Skeletal muscle cell (primary cell): Measurements from ENCODE around the gene CEP85.
"Not testable (repeated sequence)": the region's sequence is repeated elsewhere in the genome, so short reads cannot be mapped to it uniquely, and the experiment has no call there.

Experiments
- DNase-seq: peaks from one replicate; pipeline ENCODE4 v3.0.0-alpha.2; 2010; ENCODE audit warnings: low read depth
- H3K4me3 ChIP-seq: 2 replicates; pipeline ENCODE4 v1.5.1; 2011; ENCODE audit warnings: low read depth, mild to moderate bottlenecking, control low read depth, low read length, moderate library complexity

The CEP85 gene

DNA sequence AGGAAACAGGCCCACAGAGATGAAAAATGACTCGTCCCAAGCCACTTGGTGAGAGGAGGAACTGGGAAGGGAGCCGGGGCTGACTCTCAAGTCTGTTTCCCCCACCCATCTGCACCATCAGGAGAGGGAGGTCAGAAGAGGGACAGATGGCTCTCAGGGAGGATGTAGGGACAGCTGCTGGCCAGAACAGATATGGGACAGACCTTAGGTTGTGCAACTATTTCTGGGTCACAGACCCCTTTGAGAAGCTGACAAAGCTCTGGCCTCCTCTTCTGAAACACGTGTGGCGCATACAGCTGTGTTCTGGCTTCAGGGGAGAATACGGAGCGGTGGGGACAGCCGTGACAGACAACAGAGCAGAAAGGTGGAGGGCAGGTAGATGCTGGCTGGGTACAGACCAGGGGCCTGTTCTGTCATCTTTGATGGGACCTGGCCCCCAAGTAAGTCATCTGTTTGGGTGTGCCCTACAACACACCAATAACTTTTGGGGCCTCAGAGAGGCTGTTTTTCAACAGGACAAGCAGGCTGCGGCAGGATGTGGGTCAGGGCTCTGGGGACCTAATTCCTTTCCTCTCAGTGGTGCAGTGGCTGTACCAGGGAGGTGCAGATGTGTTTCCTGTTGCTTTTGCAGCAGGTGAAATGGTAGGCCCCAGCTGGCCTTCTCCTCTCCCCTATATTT lies 53.2 kb downstream of the CEP85 start:
- DNase-seq, result no peak
- H3K4me3 ChIP-seq, result no peak overlapping the region

DNA sequence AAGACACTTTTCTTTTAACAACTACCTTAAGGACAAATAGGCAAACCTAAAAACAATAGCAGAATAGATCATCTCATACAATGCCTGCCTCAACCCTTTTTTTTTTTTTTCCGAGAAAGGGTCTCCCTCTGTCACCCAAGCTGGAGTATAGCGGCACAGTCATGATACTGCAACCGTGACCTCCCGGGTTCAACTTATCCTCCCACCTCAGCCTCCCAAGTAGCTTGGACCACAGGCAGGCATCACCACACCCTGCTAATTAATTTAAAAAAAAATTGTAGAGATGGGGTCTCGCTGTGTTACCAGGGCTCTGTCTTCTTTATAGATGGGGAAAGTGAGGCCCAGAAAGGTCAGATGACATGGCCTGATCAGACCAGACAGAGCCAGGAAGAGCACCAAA lies 53.8 kb downstream of the CEP85 start:
- no peak for DNase-seq
- H3K4me3 ChIP-seq, result no peak overlapping the region

DNA sequence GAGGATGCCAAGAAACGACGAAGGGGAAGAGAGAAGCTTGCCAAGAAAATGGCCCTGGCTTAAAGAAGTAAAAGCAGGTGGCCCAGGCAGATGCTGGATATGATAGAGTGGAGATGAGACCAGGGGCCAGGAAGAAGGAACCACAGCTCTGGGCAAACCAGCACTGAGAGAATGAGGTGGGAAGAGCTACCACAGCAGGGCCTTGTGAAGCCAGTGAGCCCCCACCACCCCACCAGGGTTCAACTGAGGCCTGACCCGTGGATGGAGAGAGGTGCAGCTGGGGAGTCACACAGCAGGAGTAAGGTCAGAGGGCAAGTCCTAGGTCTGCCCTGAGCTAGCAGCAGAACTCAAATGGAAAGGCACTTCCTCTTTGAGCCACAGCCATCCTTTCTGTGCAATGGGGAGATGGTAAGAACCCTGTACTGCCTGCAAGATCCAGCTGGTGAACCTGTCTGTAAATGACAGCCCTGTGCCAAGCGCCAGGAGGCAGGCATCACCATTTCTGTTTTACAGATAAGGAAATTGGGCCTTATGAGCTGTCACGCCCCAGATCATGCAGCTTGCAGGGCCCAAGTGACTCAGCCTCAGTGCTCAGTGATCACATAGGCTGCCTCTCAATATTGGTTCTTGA lies 54.4 kb downstream of the CEP85 start:
- H3K4me3 ChIP-seq, result no peak overlapping the region
- DNase-seq, result no peak

DNA sequence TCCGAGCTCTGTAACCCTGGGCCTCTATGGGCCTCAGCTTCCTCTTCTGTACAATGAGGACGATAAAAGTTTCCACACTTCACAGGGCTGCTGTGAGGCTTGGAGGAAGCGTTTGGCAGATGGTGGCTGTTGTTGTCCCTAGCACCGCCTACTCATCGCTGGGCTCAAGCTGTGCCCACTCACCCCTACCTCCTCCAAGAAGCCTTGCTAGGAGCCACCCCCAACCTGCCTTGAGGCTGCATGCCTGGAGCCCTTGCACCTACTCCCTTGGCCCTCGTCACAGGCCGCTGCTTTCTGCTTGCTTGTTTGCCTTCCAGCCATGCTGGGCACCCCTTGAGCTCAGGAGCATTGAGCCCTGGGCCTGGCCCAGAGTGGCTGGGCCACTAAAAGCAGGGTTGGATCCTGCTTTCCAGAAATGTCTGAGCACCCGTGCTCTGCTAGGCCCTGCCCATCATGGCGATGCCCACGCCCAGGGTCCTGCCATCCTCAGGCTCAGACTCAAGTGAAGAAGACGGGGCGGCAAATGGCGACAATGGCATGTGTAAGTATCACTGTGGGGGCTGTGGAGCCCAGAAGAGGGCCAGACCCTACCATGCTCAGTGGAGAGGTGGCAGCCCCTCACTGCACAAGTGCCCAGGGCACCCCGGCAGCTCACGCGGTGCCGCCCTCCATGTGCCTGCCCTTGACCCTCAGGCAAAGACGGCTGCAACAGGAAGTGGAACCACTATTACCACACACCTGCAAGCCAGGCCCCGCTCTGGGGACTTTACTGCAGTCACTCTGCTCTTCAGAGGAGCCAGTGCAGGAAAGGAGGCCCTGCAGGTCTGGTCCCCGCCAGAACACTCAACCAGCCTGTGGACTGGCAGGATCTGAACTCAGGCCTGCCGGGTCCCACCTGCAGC lies 55.4 kb downstream of the CEP85 start:
- no peak for DNase-seq
- H3K4me3 ChIP-seq, result no peak overlapping the region

DNA sequence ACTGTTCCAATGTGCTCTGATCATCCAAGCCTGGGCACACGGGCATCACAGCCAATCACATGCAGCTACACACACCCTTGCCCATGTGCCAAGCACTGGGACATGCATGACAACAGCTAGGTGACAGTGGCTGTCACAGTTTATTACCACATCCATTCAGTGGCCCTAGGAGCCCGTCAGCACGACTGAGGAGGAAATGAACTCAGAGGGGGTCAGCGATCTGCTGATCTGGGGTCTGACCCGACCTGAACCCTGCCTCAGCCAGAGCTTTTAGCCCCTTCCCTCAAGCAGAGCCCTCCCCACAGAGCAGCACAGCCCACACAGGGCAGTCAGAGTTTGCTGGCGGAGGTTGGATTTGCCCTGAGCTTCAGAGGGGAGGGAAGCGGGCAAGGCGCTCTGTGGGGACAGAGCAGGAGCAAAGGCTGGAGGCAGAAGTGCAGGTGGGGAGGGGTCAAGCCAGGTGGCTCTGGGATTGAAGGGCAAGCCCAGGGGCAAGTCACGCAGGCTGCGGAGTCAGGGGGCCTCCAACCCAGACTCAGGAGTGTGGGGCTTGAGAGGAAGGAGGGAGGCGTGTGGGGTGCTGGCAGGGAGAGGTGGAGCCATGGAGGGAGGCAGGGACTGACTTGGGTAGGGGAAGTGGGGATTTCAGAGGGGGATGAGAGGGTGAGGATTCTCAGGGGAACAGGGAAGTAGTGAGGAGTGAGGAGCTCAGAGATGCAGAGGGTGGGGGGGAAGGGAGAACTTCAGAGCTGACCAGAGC lies 56.3 kb downstream of the CEP85 start:
- DNase-seq, result no peak
- H3K4me3 ChIP-seq, result no peak overlapping the region

DNA sequence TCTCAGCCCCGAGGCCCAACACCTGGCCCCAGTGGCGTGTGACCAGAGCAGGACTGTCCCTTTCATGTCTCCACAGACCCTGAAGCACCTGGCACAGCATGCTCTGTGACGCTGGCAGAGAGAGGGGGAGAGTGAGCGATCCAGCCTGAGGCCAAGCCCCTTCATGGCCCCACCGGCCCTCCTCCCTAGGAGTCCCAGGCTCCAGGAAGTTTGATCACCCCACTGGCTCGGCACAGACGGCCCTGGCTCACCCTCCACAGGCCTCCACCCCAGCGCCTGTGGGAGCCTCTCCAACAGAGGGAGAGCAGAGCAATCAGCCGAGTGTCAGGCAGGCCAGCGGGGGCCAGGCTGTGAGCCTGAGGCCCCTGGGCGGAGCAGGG lies 56.9 kb downstream of the CEP85 start:
- no peak overlapping the region for H3K4me3 ChIP-seq
- no peak for DNase-seq

DNA sequence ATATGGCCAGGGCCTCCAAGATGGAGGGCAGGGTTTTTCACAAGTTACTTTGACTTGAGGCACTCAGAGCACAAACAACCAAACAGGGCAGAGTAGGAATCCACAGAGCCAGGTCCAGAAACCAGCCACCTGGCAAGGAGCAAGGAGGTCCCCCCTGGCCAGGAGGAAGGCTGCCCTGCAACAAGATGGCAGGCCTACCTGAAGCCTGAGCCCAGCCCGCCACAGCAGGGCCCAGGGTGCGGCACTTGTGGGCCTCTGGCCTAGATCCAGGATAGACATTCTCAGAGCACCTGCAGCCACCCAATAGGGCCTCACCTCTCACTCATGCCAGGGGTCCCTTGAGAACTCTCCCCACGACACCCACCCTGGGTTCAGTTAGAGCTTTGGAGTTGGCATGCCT lies 57.4 kb downstream of the CEP85 start:
- no peak for DNase-seq

DNA sequence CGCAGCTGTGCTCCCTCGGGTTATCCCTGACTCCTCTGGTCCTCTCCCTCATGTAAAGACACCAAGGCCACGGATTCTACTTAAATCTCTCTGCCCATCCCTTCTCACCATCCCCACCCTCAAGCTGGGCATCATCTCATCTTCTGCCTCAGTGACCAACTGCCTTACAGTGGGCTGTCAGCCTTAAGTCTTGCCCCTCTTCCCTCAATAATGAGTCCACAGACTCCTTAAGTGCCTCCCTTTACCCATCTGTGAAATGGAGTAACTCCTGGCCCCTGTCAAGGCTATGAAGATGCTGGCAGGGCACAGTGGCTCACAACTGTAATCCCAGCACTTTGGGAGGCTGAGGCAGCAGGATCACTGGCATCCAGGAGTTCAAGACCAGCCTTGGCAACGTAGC lies 57.9 kb downstream of the CEP85 start:
- no peak overlapping the region for H3K4me3 ChIP-seq
- DNase-seq, result no peak

More for the DNA sequence above, 57.4 kb downstream of the CEP85 start:
- H3K4me3 ChIP-seq, result no peak overlapping the region

DNA sequence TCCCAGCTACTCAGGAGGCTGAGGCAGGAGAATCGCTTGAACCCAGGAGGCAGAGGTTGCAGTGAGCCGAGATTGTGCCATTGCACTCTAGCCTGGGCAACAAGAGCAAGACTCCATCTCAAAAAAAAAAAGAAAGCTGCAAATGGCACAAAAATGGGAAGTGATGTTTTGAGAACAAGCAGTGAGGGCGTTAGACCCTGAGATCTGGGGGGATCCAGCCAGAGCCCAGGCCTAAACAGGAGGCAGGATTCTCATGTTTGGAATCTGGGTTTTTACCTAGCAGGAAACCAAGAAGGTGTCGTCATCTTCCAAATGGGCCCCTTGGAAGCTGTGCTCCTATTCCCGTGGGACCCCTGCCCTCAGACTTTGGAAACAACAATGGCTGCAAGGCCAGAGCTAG lies 58.7 kb downstream of the CEP85 start:
- DNase-seq, H3K4me3 ChIP-seq: not testable (repeated sequence)

DNA sequence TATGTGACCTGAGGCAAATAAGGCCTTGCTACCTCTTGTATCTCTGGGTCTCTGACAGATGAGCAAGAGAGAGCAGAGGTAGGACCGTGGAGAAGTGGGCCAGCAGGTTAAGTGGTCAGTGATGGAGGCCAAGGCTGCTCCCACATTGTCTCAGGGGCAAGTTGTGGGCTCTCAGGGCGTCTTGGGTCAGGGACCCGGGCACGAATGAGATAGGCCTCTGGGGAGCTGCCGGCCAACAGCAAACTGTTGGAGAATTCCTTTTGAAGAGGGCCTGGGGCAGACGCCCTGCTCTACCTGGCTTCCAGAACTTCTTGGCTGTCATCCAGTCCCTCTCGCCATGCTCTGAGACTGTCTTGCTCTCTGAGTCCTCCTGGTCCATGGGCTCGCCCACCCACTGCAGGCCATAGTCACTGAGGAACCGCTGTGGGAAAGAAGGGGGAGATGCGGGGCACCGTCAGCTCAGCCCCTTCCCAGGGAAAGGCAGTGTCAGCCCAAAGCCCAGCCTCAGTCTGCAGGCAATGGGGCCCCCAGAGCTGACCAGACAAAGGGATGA lies 60.0 kb downstream of the CEP85 start:
- H3K4me3 ChIP-seq, result no peak overlapping the region
- no peak for DNase-seq

DNA sequence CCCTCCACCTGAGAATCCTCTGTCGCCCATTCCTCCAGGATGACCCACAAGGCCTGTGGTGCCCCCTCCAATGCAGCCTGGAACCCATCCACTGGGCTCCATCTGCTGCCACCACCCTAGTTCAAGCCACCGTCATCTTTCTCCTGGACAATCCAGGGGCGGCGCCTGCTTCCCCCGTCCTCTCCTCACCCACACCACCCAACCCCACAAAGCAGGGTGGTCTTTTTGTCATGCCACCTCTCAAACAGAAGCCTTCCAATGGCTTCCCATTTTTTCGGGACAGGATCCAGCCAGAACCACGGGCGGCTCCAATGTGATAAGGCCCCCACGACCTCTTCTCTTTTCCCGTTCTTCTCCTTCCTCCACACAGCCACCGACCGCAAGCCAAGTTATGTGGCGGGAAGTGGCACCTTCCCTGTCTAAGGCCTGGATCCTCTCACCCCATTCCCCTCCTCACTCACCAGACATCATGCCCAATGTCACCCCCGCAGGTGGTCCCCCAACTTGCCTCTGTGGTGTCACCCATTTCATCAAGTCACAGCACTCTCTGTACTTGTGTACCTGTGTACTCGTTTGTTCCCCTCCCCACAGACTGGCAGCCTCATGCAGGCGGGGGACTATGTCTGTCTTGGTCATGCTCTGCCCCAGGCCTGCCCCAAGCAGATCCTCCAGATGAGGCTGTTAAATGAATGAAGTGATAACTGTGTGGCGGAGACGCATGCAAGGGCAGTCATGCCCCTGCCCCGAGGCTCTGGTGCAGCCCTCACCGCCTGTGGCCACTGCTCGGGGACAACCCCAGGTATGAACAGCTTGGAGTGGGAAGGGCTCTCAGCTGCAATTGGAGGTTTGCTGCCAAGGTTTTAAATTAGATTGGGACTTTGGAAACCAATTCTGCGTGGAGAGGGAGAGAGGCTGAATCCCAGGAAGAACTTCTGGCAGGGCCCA lies 61.5 kb downstream of the CEP85 start:
- DNase-seq, result no peak
- no peak overlapping the region for H3K4me3 ChIP-seq

DNA sequence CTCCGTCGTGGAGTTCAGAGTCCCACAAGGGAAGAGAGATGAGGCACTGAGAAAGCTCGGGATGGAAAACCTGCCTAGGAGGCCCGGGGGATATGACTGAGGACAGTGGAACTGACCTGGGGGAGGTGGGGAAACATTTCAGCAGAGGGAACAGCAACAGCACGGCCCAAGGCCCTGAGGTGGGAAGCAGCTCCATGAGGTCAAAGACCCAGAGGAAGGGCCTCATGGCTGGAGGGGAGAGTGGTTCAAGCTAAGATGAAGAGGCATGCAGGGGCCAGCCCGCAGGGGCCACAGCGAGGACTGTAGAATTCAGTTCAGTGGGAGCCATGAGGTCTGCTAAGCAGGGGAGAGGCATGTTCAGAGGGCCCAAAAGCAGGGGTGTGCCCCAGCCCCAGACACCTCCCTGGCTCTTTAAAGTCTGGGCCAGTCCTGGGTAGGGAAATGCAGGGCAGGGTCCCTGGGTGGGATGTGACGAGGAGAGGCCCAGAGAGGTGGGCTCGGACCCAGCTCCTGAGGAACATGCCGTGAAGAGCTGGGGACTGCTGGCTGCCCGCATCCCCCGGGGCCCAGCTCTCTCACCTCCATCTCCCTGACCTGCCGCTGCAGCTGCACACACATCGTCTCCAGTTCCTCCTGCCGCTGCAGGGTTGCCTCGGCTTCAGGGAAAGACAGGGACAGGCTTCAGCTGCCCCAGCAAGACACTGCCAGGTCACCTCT lies 62.5 kb downstream of the CEP85 start:
- DNase-seq, result no peak
- no peak overlapping the region for H3K4me3 ChIP-seq

DNA sequence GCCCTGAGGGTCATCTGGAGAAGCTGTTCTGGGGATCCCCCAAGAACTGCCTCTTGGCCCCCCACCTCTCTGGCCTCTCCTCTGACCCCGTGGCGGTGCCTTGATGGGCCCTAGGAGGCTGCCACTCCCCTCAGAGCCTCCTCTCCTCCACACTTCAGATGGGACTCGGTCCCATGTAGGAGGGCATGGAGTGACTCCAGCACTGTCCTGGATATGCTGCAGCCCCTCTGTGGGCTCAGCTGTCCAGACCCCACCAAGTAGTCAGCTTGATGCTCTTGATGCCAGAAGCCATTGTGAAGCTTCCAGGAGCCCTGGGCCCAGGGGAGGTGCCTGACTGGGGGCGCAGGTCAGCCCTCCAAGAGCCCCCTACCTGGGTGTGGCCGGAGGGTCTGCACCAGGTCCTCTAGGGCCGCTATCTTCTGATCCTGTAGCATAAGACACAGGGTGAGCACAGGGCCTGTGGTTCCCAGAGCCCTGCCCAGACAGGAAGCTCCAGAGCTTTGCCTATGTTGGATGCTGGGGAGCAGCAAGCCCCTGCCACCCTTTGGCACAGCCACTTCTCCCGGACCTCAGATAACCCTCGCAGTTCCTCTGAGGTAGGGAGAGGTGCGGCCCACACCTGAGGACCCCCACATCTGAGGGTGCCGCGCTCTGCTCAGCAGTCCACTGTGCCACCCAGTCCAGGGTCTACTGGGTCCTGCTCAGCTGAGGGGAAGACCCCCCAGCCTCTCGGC lies 63.2 kb downstream of the CEP85 start:
- no peak overlapping the region for H3K4me3 ChIP-seq
- DNase-seq, result no peak

DNA sequence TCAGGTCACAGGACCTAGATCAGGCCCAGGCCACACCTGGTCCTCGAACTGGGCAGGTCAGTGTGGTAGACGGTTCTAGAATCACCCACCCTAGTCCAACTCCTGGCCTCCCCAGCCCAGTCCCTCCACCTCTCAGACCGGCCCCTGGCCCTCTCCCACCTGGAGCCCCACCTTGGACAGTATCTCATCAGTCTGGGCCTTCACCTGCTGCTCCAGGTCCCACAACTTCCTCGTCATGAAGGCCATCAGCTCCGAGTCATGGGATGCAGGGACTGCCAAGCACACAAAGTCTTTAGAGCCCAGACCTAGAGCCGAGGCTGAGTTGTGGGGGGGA lies 63.8 kb downstream of the CEP85 start:
- no peak overlapping the region for H3K4me3 ChIP-seq
- no peak for DNase-seq

DNA sequence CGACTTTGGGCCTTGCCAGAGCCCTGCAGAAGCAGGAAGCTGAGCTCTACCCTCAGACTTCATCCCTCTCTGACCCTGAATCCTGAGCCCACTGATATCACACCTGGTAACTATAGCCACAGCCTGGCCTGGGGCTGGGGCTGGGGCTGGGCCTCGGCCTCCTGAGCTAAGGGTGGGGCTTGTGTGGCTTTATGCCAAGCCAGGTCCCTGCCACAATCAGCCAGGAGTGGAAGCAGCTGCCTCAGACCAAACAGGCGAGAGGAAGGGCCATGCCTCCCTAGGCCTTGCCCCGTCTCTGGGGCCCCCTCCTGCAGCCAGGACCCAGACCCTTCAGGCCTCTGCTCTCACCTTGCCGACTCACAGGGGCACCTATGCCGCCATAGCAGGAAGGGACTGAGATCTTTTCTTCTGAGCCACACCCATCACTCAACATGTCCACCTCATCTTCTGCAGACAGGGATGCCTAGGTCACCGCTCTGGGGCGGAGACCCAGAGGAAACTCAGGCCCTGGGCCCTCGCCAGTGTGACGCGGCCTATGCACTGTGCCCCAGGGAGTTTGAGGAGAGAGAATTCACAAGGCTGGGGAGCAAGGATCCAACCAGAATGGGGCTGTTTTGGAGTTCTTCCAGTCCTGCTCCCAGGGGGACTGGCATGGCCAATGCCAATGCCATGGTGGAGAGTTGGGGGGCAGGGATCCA lies 66.7 kb downstream of the CEP85 start:
- H3K4me3 ChIP-seq, result no peak overlapping the region
- no peak for DNase-seq

DNA sequence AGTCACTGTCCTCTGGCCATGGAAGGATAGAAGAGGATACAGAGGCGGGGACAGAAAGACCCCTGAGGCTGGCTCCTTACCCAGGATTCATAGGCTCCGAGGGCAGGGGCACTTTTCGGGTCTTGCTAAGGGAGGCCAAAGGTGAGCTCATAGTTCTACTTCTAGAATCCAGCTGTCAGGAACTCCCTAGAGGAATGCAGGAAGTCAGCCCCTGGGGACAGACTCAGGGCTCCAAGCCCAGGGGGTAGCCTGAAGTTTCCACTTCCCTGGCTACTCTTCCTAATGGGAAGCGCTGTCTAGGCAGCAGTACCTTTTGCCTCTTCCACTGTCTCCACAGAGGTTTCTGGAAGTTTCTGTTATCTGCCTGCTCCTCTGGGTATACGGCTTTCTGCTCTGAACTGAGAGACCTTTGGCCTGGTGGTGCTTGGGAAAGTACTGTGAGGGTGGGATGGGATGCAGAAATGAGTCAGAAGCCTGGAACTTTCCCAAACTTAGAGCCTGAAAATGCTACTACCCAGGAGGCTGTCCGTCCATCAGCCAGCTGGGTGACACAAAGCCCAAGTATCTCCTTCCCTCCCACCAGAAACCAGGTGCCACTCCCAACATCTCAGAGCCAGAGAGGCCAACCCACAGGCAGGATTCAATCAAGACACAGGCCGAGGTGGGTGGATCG lies 68.9 kb downstream of the CEP85 start:
- DNase-seq, result peak; percentile 47
- H3K4me3 ChIP-seq, result no peak overlapping the region
